ENCODE measurements around the gene CFAP92.

DNA sequence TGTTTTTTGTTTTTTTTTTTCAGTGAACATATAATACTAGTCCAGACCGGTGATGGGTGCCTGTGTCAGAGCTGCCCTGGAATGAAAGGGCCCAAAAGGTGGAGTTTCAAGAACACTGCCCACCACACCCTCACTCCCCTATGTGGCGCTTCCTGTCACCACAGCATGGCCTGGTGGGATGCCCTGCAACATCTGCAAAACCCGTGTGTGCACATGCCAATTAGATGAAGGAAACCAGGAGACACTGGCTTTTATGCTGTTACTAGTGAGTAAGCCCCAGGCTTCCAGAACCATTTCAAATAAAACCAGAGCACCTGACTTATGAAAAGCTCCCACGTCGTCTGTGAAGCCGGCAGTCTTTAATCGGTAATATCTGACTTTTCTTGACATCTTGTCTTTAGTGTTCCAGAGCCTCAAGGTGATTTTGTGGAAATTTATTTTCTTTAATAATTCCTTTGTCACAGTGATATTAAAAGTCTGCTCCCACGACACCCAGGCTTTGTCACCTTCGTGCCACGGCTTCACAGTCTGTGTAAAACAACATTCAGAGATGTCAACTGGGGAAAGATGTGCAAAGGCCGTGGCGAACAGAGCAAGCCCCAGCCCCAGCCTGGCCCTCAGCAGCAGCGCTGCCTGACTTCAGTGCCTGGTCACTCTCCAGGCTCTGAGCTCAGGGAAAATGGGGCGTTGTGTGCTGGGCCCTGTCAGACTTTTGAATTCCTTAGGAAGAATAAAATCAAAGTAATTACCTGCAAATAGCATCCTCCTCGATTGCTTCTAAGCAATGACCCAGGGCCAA lies 6.4 kb downstream of the CFAP92 start:
- TF ChIP-seq CTCF (IDR thresholded peaks at IDR 0.05) (no peak), POLR2A (IDR thresholded peaks at IDR 0.05) (no peak)

All from thyroid gland (tissue), 4 donors.